ENCODE results near the gene DNAJC5. TPM values are rescaled to one million over a fixed set of nuclear protein-coding genes. Genes with fewer than 3 reads are reported as not detected.
A peak's percentile ranks its signal among the peaks of the same experiment; 100 is the strongest.

Gene DNAJC5
- total RNA-seq, 1 donor from 2014 or later = 57.9 TPM

GRCh38 chr20:63896264-63897105, 1.6 kb downstream of the DNAJC5 start:
- H3K27ac Mint-ChIP-seq (ENCODE audit: unreplicated experiment) = peak overlapping the region; percentile 1
- peak overlapping the region; percentile 95 for H3K4me3 Mint-ChIP-seq (ENCODE audit: unreplicated experiment)
- peaks cover 9% of the 10 kb centered on the region for H3K27me3 Mint-ChIP-seq (ENCODE audit: unreplicated experiment)
- peaks cover 22% of the 10 kb centered on the region for H3K4me1 Mint-ChIP-seq (ENCODE audit: low read depth, unreplicated experiment)
- H3K36me3 Mint-ChIP-seq (ENCODE audit: unreplicated experiment) = no peaks in the 10 kb centered on the region
- peaks cover 10% of the 10 kb centered on the region for H3K9me3 Mint-ChIP-seq (ENCODE audit: unreplicated experiment)
- no peak for DNase-seq
- TF ChIP-seq CTCF (IDR thresholded peaks at IDR 0.05; ENCODE audit: partially characterized antibody, unreplicated experiment) = no peak

DNA sequence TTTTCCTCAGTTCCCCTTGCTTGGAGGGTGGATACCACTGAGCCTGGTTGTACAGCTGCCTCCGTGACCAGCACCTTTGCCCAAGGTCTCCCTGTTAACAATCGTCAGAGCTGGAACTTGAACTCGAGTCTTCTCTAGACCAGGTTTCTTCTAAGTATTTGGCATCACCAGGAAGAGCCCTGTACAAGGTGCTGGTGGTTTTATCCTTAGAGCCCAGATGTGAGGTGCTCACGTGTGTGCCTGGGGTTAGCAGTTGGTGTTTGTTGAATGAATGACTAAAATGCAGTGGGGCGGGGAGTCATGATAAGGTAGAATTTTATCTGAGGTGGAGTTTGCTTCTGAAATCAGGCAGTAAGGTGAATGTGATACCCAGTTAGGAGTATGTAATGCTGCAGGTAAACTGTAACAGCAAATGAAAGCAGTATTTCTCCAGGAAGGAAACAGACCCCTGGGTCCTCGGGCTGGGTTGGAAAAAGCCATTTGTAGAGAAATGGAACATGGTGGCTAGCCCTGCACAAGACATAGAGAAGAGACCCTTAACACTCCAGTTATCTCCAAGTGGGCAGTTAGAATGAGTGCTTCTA, 3.1 kb downstream of the DNAJC5 start:
- no peaks in the 10 kb centered on the region for H3K36me3 Mint-ChIP-seq (ENCODE audit: unreplicated experiment)
- no peak for TF ChIP-seq CTCF (IDR thresholded peaks at IDR 0.05; ENCODE audit: partially characterized antibody, unreplicated experiment)
- peaks cover 9% of the 10 kb centered on the region for H3K27me3 Mint-ChIP-seq (ENCODE audit: unreplicated experiment)
- H3K4me3 Mint-ChIP-seq (ENCODE audit: unreplicated experiment) = no peak overlapping the region
- H3K4me1 Mint-ChIP-seq (ENCODE audit: low read depth, unreplicated experiment) = peaks cover 22% of the 10 kb centered on the region
- DNase-seq = no peak
- peaks cover 8% of the 10 kb centered on the region for H3K9me3 Mint-ChIP-seq (ENCODE audit: unreplicated experiment)
- H3K27ac Mint-ChIP-seq (ENCODE audit: unreplicated experiment) = no peak overlapping the region

- H3K36me3 Mint-ChIP-seq (ENCODE audit: unreplicated experiment) = no peaks in the 10 kb centered on the region
- no peak for DNase-seq
- no peak overlapping the region for H3K4me3 Mint-ChIP-seq (ENCODE audit: unreplicated experiment)
- peaks cover 8% of the 10 kb centered on the region for H3K9me3 Mint-ChIP-seq (ENCODE audit: unreplicated experiment)
- H3K27ac Mint-ChIP-seq (ENCODE audit: unreplicated experiment) = no peak overlapping the region
- H3K4me1 Mint-ChIP-seq (ENCODE audit: low read depth, unreplicated experiment) = peaks cover 20% of the 10 kb centered on the region
- H3K27me3 Mint-ChIP-seq (ENCODE audit: unreplicated experiment) = peaks cover 7% of the 10 kb centered on the region
- no peak for TF ChIP-seq CTCF (IDR thresholded peaks at IDR 0.05; ENCODE audit: partially characterized antibody, unreplicated experiment)
Observed at GRCh38 chr20:63898882-63899558, 4.1 kb downstream of the DNAJC5 start.

- H3K27me3 Mint-ChIP-seq (ENCODE audit: unreplicated experiment) = peaks cover 5% of the 10 kb centered on the region
- H3K9me3 Mint-ChIP-seq (ENCODE audit: unreplicated experiment) = peaks cover 6% of the 10 kb centered on the region
- H3K4me1 Mint-ChIP-seq (ENCODE audit: low read depth, unreplicated experiment) = peaks cover 23% of the 10 kb centered on the region
- H3K4me3 Mint-ChIP-seq (ENCODE audit: unreplicated experiment) = no peak overlapping the region
- no peaks in the 10 kb centered on the region for H3K36me3 Mint-ChIP-seq (ENCODE audit: unreplicated experiment)
- DNase-seq = no peak
- H3K27ac Mint-ChIP-seq (ENCODE audit: unreplicated experiment) = peak overlapping the region; percentile 78
- TF ChIP-seq CTCF (IDR thresholded peaks at IDR 0.05; ENCODE audit: partially characterized antibody, unreplicated experiment) = no peak
Observed at GRCh38 chr20:63900413-63900812, 5.5 kb downstream of the DNAJC5 start.
